HG02981 (cell line): Measurements from ENCODE around the gene RBMS1.
A peak's percentile ranks its signal among the peaks of the same experiment; 100 is the strongest.

Experiments
- ATAC-seq: cut with Tn5 transposase; IDR thresholded peaks from one replicate; pipeline ENCODE4 v1.9.1; 2021; ENCODE audit warnings: mild to moderate bottlenecking, moderate library complexity; ENCODE audit not compliant: unreplicated experiment

The RBMS1 gene

GRCh38 chr2:160338901-160339685 lies 154.5 kb downstream of the RBMS1 start:
- ATAC-seq: no peak

- no peak for ATAC-seq
These were observed 155.9 kb downstream of the RBMS1 start for GRCh38 chr2:160337728-160338127.

GRCh38 chr2:160336635-160337034 lies 157.0 kb downstream of the RBMS1 start:
- ATAC-seq: no peak

GRCh38 chr2:160336105-160336504 lies 157.5 kb downstream of the RBMS1 start:
- no peak for ATAC-seq

- ATAC-seq: no peak
These were observed 158.2 kb downstream of the RBMS1 start for GRCh38 chr2:160335441-160335840.

- ATAC-seq: no peak
These were observed 159.4 kb downstream of the RBMS1 start for GRCh38 chr2:160334028-160334741.

GRCh38 chr2:160333324-160334027 lies 160.1 kb downstream of the RBMS1 start:
- ATAC-seq: no peak

GRCh38 chr2:160332318-160332717 lies 161.3 kb downstream of the RBMS1 start:
- no peak for ATAC-seq

GRCh38 chr2:160331258-160332025 lies 162.2 kb downstream of the RBMS1 start:
- no peak for ATAC-seq

- ATAC-seq: no peak
These were observed 164.6 kb downstream of the RBMS1 start for GRCh38 chr2:160328811-160329527.

- ATAC-seq: no peak
These were observed 166.8 kb downstream of the RBMS1 start for GRCh38 chr2:160326786-160327185.

- ATAC-seq: no peak
These were observed 168.2 kb downstream of the RBMS1 start for GRCh38 chr2:160325418-160325817.

- no peak for ATAC-seq
These were observed 168.7 kb downstream of the RBMS1 start for GRCh38 chr2:160324917-160325316.

- ATAC-seq: peak; percentile 48
These were observed 169.3 kb downstream of the RBMS1 start for GRCh38 chr2:160324161-160324800.

- ATAC-seq: peak; percentile 74
These were observed 171.3 kb downstream of the RBMS1 start for GRCh38 chr2:160322320-160322719.

GRCh38 chr2:160321006-160321405 lies 172.6 kb downstream of the RBMS1 start:
- ATAC-seq: no peak

GRCh38 chr2:160319700-160320099 lies 173.9 kb downstream of the RBMS1 start:
- no peak for ATAC-seq

- no peak for ATAC-seq
These were observed 175.4 kb downstream of the RBMS1 start for GRCh38 chr2:160318218-160318617.

- ATAC-seq: no peak
These were observed 176.2 kb downstream of the RBMS1 start for GRCh38 chr2:160317181-160318099.
